Esophagus muscularis mucosa (tissue), 4 donors: ENCODE measurements around the gene ANKRD13D. TPM values are rescaled to one million over a fixed set of nuclear protein-coding genes. Genes with fewer than 3 reads are reported as not detected.

ENCODE experiments used
- DNase-seq: peaks from one replicate; pipeline ENCODE4 v3.0.0-alpha.2; 2017; ENCODE audit errors: extremely low spot score
- H3K27ac ChIP-seq, 4 donors: fragments of 200-600 bp; sonication (generic); replicated peaks in 1 of 4; 1 replicate in 3 of 4; 2 replicates in 1 of 4; pipeline ENCODE4 v1.5.1; 2016 to 2019; ENCODE audit warnings: mild to moderate bottlenecking in 1 of 4
- H3K27me3 ChIP-seq, 4 donors: fragments of 200-600 bp; sonication (generic); one replicate each; pipeline versions ENCODE4 v1.5.1 to v1.6.0; 2016 to 2019
- H3K36me3 ChIP-seq, 4 donors: fragments of 200-600 bp; sonication (generic); one replicate each; pipeline ENCODE4 v1.5.1; 2016 to 2019
- H3K4me1 ChIP-seq, 4 donors: fragments of 200-600 bp; sonication (generic); one replicate each; pipeline ENCODE4 v1.5.1; 2016 to 2019
- H3K4me3 ChIP-seq, 4 donors: fragments of 200-600 bp; sonication (generic); 1 replicate in 2 of 4; 2 replicates in 2 of 4; pipeline ENCODE4 v1.5.1; 2016 to 2019; ENCODE audit warnings: mild to moderate bottlenecking in 4 of 4, moderate library complexity in 1 of 4
- H3K9me3 ChIP-seq, 4 donors: fragments of 200-600 bp; sonication (generic); 1 replicate in 3 of 4; 2 replicates in 1 of 4; pipeline ENCODE4 v1.5.1; 2016 to 2019
- EP300 ChIP-seq: sonication (generic); formaldehyde crosslinking; IDR thresholded peaks from one replicate; pipeline ENCODE4 v1.6.1; 2017; ENCODE audit warnings: antibody characterized with exemption
- POLR2A ChIP-seq: fragments of 450-650 bp; IDR thresholded peaks from one replicate; pipeline ENCODE4 v1.6.1; 2017; ENCODE audit warnings: antibody characterized with exemption, moderate library complexity, mild to moderate bottlenecking, low read depth
- POLR2AphosphoS5 ChIP-seq, 2 donors: sonication (generic); formaldehyde crosslinking; IDR thresholded peaks; one replicate each; pipeline ENCODE4 v1.6.1; 2017; ENCODE audit warnings: antibody characterized with exemption in 2 of 2
- WGBS: methylation state at CpG from one replicate; pipeline ENCODE4 v1.1.5; 2018; 5-methylcytosine and 5-hydroxymethylcytosine counted together
- intact Hi-C: fragments of 100-400 bp; cut with DNase I; formaldehyde crosslinking; loops from one replicate; pipeline ENCODE4 v1.15.1; 2023
- total RNA-seq, 4 donors: library from RNA; depleted of rRNA; stranded (reverse); fragments of >200 nt; gene quantifications; one replicate each; pipeline versions ENCODE4 v1.1.0 to v1.2.1, GENCODE V29; 2016
- TF ChIP-seq, protein P1 (sequence below), 3 experiments: fragments of 200-600 bp in 2 of 3; fragments of 450-650 bp in 1 of 3; sonication (generic) in 2 of 3; IDR thresholded peaks; one replicate each; pipeline ENCODE4 v1.5.1; 2017 to 2019; ENCODE audit warnings: antibody characterized with exemption in 3 of 3, mild to moderate bottlenecking in 2 of 3, moderate library complexity in 1 of 3

Gene ANKRD13D
- total RNA-seq, 4 donors from 2014 or later, result 27.7 to 53.0 (median 39.5) TPM

DNA sequence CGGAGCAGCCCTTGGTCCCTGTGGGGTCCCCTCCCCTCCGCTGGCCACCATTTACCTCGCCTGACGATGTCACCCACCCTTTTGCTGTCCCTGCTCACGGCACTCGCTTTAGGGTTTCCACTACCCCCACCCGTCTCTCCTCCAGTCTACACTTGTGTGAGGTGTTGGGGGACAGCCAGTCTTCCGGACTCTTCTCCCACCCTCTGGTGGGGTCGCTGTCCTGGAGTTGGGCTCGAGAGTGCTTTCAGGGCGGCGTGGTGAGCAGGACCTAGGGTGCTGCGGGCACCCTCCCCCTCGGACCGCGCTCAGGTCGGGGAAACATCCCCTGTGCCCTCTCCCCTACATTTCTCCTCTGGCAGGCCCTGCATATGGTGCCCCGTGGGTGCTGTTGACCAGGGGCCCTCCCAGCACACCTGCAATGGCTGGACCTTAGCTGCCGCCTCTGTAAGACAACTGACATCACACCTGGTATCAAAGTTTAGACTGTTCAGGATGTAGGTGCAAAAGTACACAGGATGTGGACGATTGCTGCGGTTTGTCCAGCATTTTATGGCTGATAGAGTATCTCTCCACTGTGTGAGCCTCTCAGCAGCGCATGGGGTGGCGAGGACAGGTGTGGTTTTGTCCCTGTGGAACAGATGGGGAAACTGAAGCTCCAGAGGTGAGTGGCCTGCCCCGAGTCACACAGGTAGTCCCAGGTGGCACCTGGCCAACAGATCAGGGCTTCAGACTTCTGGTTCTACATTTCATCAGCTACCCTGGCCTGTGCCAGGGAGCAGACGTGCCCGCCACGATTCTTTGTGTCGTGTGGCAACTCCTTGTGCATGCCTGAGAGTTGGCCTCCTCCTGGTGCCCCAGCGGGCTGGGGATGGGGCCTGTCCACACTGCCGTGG, 21.7 kb upstream of the ANKRD13D start:
- WGBS, result 24% methylated on average over 10 of the region's 30 CpGs
- intact Hi-C loops, result no loop called here
- DNase-seq, result no peak
- no peaks in the 10 kb centered on the region for H3K9me3 ChIP-seq
- peak overlapping the region; percentile 78 to 99 (median 98) for H3K4me3 ChIP-seq
- H3K4me1 ChIP-seq, result peaks cover 66 to 83% (median 72%) of the 10 kb centered on the region in 4 donors
- H3K27me3 ChIP-seq, result no peaks in the 10 kb centered on the region
- TF ChIP-seq, protein P1, sequence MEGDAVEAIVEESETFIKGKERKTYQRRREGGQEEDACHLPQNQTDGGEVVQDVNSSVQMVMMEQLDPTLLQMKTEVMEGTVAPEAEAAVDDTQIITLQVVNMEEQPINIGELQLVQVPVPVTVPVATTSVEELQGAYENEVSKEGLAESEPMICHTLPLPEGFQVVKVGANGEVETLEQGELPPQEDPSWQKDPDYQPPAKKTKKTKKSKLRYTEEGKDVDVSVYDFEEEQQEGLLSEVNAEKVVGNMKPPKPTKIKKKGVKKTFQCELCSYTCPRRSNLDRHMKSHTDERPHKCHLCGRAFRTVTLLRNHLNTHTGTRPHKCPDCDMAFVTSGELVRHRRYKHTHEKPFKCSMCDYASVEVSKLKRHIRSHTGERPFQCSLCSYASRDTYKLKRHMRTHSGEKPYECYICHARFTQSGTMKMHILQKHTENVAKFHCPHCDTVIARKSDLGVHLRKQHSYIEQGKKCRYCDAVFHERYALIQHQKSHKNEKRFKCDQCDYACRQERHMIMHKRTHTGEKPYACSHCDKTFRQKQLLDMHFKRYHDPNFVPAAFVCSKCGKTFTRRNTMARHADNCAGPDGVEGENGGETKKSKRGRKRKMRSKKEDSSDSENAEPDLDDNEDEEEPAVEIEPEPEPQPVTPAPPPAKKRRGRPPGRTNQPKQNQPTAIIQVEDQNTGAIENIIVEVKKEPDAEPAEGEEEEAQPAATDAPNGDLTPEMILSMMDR (IDR thresholded peaks at IDR 0.05), result no peak
- no peak for TF ChIP-seq POLR2AphosphoS5 (IDR thresholded peaks at IDR 0.05)
- peaks cover 0 to 8% (median 6%) of the 10 kb centered on the region in 4 donors for H3K36me3 ChIP-seq
- H3K27ac ChIP-seq, result peak overlapping the region; percentile 87 to 89 (median 88)

DNA sequence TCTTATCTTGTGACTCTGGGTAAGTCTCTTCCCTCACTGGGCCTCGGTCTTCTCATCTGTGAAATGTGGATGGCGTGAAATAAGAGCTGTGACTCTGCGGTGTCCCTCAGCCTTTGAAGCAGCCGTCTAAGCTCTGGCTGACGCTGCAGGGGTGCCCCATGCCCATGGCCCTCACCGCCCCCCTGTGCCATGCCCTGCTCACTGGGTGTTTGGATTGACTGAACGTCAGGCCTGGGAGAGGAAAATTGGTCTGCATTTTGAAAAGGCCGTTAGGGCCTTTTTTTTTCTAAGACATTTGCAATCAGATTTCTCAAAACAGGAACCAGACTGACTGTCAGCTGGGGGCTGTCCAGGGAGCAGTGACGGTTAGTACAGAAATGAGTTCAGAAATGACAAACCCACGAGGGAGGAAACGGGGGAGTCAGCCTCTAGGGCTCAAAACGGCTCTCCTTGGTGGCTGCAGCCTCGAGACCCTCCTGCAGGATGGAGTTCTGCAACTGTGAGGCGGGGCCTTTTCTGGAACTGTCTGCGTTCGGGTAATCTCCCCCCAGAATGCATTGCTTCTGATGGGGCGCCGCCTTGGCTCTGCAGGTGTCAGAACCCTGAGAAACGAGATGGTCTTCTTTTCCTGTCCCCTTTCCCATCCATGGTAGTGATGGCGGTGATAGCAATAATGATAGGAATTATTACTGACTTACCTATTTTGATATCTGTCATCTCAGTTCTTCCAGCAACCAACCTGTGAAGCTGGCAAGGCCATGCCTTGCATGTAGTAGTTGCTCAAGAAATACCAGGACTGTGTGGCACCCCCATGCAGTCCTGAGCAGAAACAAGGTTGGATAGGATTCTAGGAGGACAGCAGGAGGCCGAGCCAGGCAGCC, 20.8 kb upstream of the ANKRD13D start:
- TF ChIP-seq, protein P1 (IDR thresholded peaks at IDR 0.05), result no peak
- TF ChIP-seq EP300 (no peak), POLR2AphosphoS5 (IDR thresholded peaks at IDR 0.05) (no peak), POLR2A (no peak)
- intact Hi-C loops, result no loop called here
- Histone ChIP-seq H3K4me1 (peaks cover 67 to 83% (median 72%) of the 10 kb centered on the region in 4 donors), H3K4me3 (peak overlapping the region; percentile 78 to 99 (median 98)), H3K27ac (peak overlapping the region; percentile 87 to 89 (median 88)), H3K9me3 (no peaks in the 10 kb centered on the region), H3K36me3 (peaks cover 0 to 13% (median 6%) of the 10 kb centered on the region in 4 donors), H3K27me3 (no peaks in the 10 kb centered on the region)
- DNase-seq, result no peak
- 64% methylated on average over 15 of the region's 21 CpGs for WGBS

DNA sequence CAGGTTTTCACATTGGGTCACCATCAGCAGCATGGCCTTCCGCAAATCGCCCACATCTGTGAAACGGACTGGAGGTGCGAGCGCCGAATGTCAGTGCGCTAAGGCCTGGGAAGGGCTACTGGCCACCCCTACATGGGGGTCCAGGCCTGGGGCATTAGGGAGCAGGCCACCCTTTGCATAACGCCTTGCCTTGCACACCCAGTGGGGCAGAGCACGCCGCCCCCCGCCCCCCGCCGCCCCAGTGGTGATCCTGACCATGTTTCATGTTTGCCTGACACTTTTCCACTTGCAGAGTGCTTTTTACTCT, 20.2 kb upstream of the ANKRD13D start:
- H3K9me3 ChIP-seq, result no peaks in the 10 kb centered on the region
- peaks cover 73 to 83% (median 76%) of the 10 kb centered on the region in 4 donors for H3K4me1 ChIP-seq
- H3K27ac ChIP-seq, result peak overlapping the region; percentile 73 to 89 (median 87)
- peaks cover 0 to 13% (median 6%) of the 10 kb centered on the region in 4 donors for H3K36me3 ChIP-seq
- no peak for TF ChIP-seq POLR2A
- no peak for TF ChIP-seq EP300
- TF ChIP-seq, protein P1 (IDR thresholded peaks at IDR 0.05), result no peak
- no peak for TF ChIP-seq POLR2AphosphoS5 (IDR thresholded peaks at IDR 0.05)
- DNase-seq, result no peak
- intact Hi-C loops, result no loop called here
- 89% methylated on average over 13 of the region's 13 CpGs for whole genome bisulfite sequencing
- no peaks in the 10 kb centered on the region for H3K27me3 ChIP-seq
- H3K4me3 ChIP-seq, result peak overlapping the region; percentile 36 to 99 (median 88)

DNA sequence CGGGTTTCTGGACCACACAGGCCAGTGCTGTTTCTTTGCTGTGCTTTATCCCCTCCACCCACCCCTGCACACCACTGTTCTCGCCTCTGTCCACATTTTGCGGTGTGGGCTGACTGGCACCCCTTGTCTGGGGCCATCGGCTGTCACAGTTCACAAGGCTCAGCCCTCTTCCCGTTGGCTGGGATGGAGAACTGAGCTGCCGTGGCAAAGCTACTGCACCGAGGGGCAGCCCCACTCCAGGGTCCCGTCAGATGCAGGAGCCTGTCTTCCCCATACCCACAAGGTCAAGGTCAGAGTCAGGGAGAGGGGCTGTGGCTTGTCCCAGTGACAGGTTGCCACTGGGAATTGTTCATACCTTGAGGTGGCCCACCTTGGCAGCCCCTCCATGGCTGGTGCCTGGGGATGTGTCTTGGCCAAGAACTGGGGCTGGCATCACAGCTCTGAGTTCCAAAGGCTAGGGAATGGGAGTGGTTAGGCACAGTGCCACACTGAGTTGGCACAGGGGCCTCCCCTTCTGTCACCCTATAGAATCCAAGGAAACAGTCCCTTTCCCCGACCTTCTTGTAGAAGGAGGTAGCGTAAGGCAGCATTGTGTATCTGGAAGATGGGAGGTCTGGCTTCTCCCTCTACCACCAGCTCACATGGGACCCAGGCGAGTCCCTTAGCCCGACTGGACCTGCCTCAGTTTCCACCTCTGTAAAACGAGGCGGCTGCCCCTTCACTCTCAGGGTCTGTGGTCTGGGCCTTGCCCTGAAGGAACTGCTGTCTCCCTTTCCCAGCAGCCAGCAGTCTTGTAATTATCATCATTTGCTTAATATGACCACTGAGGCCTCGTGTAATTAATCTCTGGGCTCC, 19.5 kb upstream of the ANKRD13D start:
- 32% methylated on average over 10 of the region's 15 CpGs for WGBS
- no peaks in the 10 kb centered on the region for H3K9me3 ChIP-seq
- TF ChIP-seq POLR2A (no peak), POLR2AphosphoS5 (IDR thresholded peaks at IDR 0.05) (no peak), EP300 (no peak)
- TF ChIP-seq, protein P1 (IDR thresholded peaks at IDR 0.05), result no peak
- intact Hi-C loops, result no loop called here
- no peak for DNase-seq
- H3K36me3 ChIP-seq, result peaks cover 0 to 13% (median 6%) of the 10 kb centered on the region in 4 donors
- no peaks in the 10 kb centered on the region for H3K27me3 ChIP-seq
- H3K4me1 ChIP-seq, result peaks cover 80 to 89% (median 83%) of the 10 kb centered on the region in 4 donors
- H3K27ac ChIP-seq, result peak overlapping the region; percentile 73 to 89 (median 87)
- peak overlapping the region; percentile 36 to 99 (median 88) for H3K4me3 ChIP-seq
